Fibroblast of gingiva (primary cell): ENCODE data around the gene SEPTIN5.
"Not testable (repeated sequence)": the region's sequence is repeated elsewhere in the genome, so short reads cannot be mapped to it uniquely, and the experiment has no call there.

ENCODE experiments used
- DNase-seq: peaks from one replicate; pipeline ENCODE4 v3.0.0-alpha.2; 2011; ENCODE audit warnings: low read depth

The SEPTIN5 gene

DNA sequence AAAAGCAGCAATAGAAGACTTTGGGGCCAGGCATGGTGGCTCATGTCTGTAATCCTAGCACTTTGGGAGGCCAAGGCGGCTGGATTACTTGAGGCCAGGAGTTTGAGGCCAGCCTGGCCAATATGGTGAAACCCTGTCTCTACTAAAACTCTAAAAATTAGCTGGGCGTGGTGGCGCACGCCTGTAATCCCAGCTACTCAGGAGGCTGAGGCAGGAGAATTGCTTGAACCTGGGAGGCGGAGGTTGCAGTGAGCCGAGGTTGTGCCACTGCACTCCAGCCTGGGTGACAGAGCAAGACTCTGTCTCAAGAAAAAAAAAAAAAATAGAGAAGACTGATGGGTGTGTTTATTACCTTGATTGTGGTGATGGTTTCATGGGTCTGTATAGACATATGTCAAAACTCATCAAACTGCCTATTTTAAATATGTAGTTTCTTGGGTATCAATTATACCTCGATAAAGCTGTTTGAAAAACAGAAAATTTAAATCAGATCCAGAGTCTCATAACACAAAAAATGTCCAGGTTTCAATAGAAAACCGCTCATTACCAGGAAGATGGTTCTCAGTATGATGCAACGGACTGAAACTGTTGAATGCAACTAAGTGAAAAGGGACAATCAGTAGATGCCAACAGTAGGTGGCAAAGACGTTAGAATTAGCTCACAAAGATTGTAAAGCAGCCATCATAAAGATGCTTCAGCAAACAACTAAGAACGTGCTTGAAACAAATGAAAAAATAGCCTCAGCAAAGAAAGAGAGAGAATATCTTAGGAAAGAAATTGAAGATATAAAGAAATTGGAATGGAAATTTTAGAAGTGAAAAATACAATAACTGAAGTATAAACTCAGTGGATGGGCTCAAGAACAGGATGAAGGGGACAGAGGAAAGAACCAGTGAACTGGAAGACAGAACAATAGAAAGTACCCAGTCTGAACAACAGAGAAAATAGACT lies 33.1 kb upstream of the SEPTIN5 start:
- no peak for DNase-seq

GRCh38 chr22:19681863-19682245 lies 32.4 kb upstream of the SEPTIN5 start:
- no peak for DNase-seq

DNA sequence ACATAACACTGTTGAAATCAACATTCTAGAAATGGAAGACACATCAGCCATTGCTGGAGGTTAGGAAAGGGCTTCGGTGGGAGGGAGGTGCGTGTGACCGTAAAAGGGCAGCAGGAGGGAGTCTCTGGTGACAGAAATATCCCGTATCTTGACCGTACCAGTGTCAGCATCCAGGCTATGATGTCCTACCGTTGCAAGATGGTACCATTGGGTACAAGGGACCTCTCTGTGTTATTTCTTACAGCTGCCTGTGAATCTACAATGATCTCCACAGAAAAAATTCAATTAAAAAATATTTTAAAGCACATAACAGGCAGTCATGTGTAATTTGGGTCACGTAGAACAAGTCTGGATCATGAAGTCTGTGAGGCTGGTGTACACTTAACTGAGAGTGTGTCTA lies 27.4 kb upstream of the SEPTIN5 start:
- no peak for DNase-seq

DNA sequence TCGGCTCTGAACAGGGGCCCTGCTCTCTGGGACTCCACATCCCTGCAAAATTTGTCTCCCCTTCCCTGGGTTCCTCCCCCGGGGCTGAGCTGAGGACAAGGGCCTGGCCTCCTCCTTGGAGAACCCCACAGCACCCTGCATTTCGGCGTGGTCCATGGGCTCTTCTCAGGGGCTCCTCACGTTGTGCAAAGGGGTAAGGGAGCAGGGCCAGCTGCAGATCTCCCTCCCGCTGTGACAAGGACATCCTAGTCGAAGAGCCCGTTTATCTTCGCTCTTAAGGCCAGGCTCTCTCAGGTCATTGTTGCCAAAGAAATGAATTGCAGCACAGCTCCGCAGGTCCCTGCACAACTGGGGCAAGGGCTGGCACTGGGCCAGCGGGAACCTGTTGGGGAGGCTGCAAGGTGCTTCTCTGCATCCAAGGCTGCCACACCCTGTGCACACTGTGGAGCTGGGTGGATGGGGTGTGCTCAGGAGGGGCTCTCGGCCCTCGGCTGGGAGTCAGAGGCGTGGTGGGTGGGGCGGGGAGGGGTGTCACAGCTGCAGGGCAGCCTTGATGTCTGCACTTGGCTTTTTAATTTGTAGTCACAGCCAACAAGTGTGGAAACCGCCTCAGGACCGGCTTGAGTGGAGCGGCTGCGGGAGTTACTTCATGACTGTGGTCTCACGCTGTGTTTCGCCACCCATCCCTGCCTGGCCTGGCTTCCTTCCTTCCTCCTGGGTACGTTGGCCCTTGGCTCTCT lies 26.6 kb upstream of the SEPTIN5 start:
- no peak for DNase-seq

- no peak for DNase-seq
Observed at GRCh38 chr22:19688301-19689290, 25.7 kb upstream of the SEPTIN5 start.

- no peak for DNase-seq
Observed at GRCh38 chr22:19689408-19689807, 24.9 kb upstream of the SEPTIN5 start.

DNA sequence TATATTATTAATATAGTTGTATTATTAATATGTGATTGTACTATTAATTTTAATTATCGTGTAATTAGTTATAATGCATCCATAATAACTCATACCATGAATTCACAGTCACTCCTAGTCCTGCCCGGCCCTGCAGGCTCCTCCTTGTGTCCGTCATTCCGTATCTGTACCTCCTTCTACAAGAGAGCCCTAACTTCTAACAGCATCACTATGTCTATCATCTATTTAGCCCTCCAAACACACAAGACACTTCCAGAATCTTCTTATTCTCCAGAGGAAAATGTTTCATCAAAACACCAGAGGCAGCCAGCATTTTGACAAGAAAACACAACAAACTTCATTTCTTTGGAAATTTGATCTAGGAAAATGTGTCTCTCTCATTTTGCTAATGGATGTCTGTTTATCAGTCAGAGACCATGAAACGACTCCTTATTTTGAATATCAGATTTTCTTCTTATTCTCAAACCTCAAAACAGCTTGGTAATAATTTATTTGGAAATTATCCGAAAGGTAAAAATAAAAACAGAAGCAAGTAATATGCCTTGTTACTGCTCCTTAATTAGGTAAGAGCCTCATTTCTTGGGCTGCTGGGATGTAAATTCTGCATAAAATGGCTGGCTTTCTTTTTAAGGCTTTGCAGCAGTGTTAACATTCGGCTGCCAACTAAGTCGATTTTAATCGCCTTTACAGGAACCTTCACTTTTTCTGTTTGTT lies 23.1 kb upstream of the SEPTIN5 start:
- DNase-seq, result no peak

GRCh38 chr22:19691721-19692341 lies 22.5 kb upstream of the SEPTIN5 start:
- DNase-seq, result peak; percentile 20

GRCh38 chr22:19693581-19693980 lies 20.7 kb upstream of the SEPTIN5 start:
- no peak for DNase-seq

DNA sequence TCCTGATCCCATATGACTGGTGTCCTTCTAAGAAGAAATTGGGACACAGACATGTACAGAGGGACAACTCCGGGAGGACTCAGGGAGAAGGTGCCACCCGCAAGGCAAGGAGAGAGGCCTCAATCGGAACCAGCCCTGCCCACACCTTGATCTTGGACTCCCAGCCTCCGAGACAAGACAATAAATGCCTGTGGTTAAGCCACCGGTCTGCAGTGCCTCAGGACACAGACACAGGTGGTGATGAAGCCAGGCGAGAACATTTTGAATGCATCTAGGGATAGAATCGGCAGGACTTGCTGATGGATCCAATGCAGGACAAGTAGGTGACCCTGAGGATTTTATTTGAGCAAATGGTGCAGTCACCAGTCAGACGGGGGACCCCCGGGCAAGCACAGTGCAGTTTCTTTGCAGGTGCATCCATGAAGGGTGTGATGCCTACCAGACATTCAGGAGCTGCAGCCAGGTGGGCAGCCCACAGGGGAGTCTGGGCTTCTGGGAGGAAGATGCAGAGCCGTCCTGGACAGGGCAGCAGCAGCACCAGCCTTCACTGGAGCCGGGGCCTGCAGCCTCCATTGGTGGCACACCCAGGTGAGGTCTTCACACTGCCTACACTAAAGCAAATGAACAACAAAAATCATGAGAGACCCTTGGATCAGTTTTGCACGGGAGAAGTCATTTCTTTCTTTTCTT lies 20.2 kb upstream of the SEPTIN5 start:
- DNase-seq, result no peak

GRCh38 chr22:19694696-19695095 lies 19.6 kb upstream of the SEPTIN5 start:
- DNase-seq, result no peak

- DNase-seq, result no peak
Observed at GRCh38 chr22:19696504-19697276, 17.6 kb upstream of the SEPTIN5 start.

GRCh38 chr22:19697871-19698270 lies 16.4 kb upstream of the SEPTIN5 start:
- not testable (repeated sequence) for DNase-seq

- no peak for DNase-seq
Observed at GRCh38 chr22:19700790-19701419, 13.4 kb upstream of the SEPTIN5 start.

- no peak for DNase-seq
Observed at GRCh38 chr22:19701420-19702145, 12.7 kb upstream of the SEPTIN5 start.

- DNase-seq, result no peak
Observed at GRCh38 chr22:19703869-19704268, 10.4 kb upstream of the SEPTIN5 start.

DNA sequence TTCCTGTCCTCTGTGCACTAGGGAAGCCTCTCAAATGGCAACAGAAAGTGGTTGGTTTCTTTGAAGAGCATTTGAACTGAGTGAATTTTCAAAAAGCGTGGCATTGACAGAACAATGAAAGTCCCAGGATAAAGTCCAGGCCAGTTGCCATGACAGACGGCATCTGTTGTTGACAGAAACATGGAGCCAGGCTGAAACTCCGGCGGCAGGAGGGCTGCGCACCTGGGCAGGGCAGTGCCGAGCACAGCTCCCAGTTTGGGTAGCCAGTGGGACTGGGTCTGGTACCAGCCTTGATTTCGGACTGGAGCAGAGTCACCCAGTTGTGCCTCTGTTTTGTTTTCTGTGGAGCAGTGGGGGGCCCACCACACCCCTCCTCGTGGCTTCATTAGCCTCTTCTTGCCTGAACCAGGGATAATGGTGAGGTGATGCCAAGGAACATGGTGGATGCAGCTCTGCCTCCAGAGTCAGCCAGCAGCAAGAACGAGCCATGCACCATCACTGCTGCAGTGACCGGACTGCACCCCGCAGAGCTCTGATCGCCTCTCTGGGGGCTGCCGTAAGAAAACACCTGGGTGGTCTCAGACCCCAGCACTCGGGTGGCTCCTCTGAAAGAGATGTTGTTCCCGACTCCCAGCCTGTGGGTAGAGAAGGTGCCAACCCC lies 9.8 kb upstream of the SEPTIN5 start:
- DNase-seq, result no peak
